AG08395 (cell line): ENCODE measurements around the gene PDE8A.
"Not testable (repeated sequence)": the region's sequence is repeated elsewhere in the genome, so short reads cannot be mapped to it uniquely, and the experiment has no call there.

Source experiments
- DNase-seq: peaks from one replicate; pipeline ENCODE4 v3.0.0; 2012; ENCODE audit warnings: mixed read lengths, low spot score

Gene PDE8A

DNA sequence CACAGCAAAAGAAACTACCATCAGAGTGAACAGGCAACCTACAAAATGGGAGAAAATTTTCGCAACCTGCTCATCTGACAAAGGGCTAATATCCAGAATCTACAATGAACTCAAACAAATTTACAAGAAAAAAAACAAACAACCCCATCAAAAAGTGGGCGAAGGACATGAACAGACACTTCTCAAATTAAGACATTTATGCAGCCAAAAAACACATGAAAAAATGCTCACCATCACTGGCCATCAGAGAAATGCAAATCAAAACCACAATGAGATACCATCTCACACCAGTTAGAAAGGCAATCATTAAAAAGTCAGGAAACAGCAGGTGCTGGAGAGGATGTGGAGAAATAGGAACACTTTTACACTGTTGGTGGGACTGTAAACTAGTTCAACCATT, 30.1 kb downstream of the PDE8A start:
- DNase-seq = not testable (repeated sequence)

DNA sequence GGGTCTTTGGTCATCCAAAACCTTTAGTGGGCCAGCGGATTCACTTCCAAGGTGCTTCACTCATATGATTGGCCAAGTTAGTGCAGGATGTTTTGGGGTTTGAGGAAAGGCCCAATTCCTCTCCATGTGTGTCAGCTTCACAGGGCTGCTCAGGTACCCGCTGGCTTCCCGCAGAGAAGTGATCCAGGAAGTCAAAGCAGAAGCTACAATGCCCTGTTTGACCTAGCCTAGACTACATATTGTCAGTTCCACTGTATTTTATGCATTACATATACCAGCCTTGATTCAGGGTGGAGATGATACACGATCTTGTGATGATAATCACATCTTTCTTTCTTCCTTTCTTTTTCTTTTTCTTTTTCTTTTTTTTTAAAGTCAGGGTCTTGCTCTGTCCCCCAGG, 32.1 kb downstream of the PDE8A start:
- DNase-seq = no peak

DNA sequence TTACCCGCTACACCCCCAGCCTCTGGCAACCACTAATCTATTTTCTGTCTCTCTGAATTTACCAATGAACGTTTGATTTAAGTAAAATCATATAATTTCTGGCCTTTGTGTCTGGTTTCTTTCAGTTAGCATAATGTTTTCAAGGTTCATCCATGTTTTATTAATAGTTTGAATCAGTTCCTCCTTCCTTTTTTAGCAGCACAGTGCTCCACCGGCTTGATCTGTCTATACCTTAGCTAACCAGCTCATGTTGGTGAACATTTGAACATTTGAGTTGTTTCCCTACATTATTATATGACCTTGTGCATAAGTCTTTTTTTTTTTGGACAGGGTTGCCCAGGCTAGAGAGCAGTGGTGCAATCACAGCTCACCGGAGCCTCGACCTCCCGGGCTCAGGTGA, 33.3 kb downstream of the PDE8A start:
- DNase-seq = no peak

DNA sequence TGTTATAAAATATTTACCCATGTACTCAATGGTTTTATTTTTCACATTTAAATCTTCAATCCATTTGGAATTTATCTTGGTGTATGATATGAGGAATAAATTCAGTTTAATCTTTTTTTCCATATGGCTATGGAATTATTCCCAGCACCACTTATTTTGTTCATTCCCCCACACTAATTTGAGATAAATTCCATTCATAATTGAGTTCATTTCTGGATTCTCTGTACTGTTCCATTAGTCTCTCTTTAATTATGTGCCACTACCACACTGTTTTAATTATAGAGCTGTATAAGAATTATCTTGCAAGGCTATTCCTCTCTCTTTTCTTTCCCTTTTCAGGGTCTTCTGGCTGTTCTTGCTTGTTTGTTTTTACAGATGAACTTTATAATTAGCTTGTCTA, 34.6 kb downstream of the PDE8A start:
- no peak for DNase-seq

DNA sequence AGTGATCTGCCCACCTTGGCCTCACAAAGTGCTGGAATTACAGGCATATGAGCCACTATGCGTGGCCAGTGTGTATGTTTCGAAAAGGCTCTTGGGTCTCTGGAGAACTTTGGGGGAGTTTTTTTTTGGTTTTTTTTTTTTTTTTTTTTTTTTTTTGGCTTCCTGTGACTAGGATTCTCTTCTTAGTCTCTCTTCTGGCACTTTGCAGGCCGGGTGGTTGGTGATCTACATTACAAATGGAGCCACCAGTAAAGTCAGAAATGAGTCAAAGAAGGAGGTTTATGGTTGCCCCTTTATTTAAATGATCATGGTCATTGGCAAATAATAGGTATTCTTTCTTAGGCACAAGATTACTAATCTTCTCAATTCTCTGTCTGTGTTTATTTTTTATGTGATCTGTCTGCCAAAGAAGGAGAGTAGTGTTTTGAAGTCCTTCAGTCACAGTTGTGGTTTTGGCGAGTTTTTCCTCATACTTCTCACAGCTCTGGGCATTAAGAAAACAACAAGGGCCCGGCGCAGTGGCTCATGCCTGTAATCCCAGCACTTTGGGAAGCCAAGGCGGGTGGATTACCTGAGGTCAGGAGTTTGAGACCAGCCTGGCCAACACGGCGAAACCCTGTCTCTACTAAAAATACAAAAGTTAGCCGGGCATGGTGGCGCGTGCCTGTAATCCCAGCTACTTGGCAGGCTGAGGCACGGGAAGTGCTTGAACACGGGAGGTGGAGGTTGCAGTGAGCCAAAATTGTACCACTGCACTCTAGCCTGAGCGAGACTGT, 38.3 kb downstream of the PDE8A start:
- DNase-seq = no peak

DNA sequence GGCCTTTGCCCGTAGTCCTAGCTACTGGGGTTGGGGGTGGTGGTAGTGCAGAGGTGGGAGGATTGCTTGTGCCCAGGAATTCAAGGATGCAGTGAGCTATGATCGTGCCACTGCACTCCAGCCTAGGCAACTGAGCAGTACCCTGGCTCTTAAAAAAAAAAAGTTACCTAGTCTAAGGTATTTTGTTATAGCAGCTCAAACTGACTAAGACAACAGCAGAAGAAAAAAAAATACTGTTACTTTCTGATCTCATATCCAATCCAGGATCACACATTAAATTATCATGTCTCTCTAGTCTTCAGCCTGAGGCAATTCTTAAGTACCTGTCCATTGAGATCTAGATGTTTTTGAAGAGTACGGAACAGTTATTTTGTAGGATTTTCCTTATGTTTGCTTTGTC, 39.8 kb downstream of the PDE8A start:
- no peak for DNase-seq

DNA sequence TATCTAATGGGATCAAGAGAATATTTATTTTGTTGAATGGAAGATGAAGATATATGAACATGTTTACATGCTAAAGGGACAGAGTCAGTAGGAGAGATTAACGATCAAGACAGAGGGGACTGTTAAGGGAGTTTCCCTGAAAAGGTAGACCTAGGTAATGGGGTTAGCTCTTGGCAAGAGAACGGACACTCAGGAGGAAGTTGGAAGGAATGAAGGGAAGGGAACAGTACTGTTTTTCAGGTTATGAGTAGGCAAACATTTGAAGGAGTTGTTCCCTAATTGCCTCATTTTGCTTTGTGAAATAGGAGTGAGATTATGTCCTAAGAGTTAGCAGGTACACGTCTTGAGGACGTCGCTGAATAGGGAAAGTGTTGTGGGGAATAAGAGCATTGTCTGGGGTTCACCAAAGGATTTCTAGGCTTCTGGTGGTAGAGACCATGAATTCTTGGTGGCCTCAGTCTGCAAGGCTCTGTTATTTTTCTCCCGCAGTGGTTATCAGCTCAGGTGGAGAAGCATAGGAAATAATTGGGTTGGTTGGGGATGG, 41.3 kb downstream of the PDE8A start:
- no peak for DNase-seq

DNA sequence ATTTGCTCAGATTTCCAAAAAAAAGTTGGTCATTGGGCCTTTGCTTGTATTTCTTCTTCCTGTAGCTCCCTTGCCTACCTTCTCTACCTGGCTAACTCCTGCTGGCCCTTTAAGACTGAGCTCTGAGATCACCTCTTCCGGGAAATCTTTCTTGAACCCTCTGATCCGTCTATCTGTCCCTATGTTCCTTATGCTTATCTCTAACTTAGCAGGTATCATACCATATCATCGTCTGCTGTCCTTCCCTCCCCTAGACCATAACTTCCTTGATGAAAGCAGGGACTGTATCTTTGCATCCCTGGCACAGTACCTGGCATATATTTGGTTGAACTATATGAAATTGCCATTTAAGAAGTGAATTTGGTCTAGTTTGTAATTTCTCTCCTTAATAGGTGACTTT, 42.3 kb downstream of the PDE8A start:
- no peak for DNase-seq

DNA sequence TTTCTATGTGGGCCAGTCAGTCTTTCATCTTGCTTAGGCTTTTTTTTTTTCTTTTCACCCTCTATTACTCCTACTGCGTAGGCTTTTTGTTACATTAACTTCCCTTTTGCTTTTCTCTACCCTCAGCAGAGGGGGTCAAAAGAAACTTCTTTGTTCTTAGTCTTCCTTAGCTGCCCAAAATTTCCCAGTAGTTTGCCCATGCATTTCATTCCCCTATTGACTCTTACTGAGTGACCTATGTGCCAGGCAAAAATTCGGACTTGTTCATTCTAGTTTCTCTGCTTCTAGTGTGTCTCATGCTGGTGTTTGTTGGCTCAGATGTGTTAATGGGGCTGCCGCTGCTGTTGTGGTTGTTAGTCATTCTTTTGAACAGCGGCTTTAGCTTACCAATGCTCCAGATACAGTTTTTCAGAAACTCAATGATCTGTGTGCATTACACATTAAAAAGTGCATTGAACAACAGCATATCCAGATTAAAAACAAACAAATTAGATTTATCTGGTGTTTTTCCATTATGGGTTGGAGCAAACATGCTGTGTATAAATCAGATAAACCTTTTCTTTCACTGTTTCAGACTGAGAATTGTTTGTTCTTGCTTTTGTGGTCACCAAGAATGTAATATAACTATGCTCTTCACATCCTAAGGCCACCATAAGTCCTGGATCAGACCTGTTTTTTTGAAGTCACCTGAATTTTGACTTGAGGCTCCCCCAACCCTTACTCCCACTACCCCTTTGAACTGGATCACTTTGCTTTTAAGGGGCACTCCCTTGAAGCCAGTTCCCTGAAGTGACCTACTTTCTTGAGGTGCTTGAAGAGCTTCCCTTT, 43.1 kb downstream of the PDE8A start:
- peak; percentile 81 for DNase-seq

DNA sequence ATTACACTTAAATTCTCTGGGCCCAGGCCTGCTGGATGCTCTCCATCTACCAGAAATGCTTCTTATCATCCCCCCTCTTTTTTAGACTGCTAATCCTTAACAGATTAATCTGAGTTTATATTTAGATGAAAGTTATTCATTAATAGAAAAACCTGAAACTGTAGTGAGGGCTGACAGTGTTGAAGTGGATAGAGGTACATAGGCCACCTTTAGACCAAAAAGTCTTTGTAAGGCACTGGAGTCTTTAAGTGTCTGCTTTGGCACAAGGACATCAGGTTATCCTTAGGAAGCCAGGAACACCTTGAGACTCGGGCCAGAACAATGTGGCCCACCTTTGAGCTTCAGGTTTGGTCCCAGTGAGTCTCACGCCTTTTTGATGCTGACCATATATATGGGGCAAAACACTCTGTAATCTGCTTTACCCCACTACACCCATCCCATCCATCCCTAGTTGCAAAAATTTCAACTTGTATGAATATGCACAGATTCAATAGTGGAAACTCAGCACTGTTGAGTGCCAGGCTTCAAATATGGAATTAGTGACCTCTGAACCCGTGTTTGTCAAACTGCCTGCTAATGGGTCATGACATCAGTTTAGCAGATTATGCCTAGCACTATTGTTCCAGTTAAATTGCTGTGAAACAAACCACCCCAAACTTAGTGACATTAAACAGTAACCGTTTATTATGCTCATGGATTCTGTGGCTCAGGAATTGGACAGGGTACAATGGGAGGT, 44.0 kb downstream of the PDE8A start:
- DNase-seq = no peak

DNA sequence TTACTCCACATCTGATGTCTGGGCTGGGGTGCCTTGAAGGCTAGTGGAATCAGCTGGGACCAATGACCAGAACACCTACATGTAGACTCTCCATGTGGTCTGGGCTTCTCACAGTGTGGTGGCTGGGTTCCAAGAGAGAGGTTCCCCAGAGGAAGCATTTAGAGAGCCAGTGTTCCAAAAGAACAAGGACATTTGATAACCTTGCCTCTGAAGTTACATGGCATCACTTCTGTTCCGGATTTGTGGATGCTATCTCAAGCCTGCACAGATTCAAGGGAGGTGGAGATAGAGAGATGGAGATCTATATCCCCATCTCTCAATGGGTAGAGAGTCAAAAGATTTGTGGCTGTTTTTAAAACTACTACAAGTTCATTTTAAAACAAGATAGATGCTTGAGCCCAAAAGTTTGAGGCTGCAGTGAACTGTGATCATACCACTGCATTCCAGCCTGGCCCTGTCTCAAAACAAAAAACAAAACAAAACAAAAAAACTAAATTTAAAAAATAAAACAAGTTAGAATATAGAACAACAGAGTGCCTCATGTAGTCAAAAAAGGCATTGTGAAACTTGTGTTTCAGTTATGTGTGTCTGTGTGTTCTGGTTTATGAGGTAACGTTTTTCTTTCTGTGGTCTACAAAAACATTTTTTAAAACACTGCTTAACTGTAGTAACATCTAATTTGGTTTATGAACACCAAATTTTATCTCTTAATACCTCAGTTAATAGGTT, 44.8 kb downstream of the PDE8A start:
- DNase-seq = no peak

DNA sequence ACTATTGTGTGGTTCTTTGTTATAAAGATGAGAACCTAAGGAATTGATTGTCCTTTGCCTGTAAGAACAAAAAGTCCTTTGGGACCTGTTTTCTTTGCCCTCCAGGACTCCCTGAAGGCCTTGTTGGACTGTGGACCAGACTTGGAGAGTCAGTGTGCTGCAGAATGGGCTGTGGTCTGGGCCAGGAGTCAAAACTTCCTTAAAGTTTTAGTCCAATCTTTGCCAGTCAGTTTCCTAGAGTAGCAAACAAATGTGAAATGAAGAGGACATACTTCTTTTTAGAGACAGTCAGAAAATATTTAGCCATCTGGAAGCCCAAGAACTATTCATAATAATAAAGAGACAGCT, 45.4 kb downstream of the PDE8A start:
- no peak for DNase-seq

DNA sequence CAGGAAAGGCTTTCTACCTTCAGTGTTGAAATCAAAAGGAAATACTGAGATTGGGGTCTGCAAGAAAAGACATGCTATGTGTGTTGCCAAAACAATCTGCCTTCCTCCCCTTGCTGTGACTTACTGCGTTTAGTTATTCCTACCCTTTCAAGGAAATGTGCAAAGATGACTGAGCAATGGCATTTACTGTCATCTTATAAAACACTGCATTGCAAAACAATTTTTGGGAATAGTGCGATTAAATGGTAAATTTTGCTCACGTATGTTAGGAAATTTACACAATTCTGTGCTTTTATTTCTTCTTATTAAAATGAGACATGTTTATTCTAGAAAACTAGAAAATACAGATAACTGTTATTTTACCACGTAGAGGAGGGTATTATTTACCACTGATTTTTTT, 45.8 kb downstream of the PDE8A start:
- no peak for DNase-seq

DNA sequence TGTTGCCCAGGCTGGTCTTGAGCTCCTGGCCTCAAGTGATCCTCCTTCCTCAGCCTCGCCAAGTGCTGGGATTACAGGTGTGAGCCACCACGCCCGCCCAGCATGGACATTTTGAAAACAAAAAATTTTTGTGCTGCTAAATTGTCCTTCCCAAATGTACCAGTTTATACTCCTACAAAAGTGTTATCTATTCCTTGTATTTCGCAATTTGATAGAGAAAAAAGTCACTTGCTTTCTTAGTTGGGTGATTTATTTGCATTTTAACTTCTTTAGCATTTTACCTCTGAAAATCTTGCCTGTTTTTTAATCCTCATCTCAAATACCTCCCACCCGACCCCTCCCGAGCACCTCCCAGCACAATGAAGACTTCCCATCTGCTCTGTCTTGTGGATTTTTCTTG, 46.8 kb downstream of the PDE8A start:
- no peak for DNase-seq

DNA sequence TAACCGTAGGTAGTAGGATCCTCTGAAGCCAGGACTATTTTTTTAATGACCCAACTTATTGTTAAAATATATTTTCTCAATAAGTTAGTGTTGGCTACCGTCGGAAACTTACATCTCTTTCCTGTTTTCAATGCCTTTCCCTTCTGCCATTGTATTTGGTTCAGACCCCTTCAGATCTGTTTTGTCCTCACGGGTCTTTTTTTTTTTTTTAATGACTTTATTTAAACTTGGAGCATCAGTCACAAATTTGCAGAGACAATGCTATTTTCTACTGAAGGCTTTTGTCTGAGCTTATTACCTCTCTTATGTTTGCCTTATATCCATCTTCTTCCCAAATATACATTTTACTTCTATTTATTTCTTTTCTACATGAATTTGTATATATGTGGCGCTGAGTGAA, 47.6 kb downstream of the PDE8A start:
- DNase-seq = no peak

DNA sequence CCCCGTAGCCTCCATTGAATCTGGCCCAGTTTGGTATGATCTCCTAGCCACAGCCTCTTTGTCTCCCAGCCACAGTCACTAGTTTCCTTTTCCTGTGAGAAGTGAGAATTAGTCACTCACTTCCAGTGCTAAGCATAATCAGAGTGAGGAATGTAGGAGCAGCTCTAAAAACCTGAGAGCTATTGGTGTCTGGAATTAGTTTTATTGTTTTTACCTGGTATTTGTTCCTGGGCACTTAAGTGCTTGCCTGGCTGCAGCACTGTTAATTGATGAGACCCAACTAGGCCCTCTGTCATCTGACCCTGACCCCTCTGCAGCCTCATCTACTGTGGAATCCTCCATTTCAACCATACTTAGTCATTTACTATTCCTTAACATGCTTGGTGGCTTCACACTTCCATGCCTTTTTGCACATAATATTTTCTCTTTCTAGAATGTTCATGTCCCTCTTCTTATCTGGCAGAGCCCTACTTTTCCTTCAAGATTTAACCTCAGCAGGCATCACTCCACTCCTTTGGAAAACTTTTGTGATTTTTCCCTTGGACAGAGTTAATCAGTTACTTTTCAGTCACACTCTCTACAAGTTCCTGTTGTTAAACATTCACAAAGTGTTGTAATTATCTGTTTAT, 48.8 kb downstream of the PDE8A start:
- DNase-seq = peak; percentile 48

DNA sequence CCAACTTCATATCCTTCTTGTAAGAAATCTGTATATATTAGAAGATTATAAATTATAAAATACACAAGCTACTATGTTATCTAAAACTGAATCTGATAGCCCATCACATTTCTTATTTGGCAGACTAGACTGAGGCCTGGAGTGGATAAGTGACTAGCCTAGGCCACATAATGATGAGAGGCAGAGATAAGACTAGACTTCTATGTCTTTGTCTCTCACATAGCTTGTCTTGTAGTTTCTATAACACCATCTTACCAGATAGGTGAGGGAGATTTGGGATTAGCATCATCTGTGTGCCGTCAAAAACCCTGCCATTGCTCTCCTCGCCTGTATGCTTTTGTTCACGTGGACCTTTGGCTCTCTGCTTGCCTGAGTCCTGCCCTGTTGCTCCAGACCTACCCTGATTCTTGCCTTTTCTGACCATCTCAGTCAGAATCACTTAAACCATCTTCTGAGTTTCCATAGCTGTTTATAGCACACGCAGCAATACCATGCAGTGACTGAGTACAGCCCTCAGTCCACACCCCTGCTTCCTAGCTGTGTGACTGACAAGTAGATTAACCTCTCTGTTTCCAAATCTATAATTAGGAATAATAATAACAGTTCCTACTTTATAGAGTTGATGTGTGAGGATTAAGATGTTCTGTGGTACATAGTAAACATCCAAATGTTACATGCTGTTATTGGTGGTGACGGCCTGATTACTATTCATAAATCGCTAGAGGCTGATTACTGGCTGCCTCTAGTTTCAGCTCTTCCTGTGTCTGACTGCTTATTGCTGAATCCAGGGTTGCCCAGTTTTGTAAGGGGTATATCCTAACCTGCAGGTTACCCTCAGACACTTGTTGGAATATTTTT, 49.7 kb downstream of the PDE8A start:
- DNase-seq = no peak

DNA sequence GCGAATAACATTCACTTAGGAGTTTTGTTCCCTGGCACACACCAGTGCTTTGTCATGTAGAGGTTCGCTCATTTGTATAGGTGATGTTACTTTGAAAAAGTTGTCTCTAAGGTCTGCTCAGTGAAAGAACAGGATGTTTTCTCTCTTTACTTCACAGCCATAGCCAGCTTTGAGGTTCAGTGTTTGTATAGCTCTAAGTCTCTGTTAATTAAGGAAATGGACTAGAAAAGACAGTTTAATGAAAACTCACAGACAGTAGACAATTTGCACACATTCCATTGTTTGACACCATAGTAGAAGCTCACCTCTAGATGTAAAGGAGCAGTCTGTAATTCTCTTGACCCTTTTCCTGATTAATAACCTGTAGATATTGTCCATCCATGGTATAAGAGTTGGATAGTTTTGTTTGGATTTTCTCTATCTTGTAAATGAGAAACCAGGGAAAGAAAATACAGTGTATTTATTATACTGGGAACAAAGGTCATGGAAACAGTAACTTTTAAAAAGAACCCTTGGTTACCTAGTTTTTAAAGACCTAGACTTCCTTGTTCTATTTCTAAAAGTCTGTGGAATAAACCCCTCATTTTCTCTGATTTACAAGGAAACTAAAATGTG, 50.4 kb downstream of the PDE8A start:
- no peak for DNase-seq

DNA sequence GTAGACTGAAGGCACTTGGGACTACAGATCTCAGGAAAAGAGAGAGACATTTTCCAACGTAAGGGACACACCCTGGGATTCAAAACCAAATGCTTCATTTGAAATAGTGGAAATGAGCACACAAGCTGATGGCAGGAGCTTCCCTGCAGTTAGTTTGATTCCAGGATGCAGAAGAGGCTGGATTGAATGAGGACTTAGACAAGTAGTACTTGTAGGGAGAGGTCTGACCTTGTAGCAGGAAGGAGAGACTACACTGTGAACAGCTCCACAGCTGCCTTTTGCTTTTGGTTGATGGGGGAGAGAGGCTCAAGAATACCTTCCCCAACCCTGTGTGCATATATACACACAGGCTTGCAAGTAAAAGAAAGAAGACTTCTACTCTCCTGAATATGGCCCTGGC, 51.5 kb downstream of the PDE8A start:
- no peak for DNase-seq

DNA sequence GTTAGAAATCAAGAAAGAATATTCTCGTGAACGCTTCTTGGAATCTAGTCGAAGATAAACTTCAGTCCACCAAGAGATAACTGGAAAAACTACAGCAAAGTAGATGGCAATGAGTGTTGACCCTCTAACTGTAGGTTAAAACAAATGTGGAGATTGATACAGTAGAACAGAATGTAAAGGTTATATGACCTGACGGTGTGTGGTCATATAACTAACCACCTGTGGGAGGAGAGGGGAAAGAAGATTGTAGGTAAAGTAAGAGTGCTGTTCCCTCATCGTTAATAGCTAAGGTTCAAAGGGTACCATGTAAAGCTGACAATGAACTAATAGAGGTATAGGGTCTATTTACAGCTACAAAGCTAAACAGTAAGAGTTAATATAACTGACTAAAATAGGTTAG, 52.6 kb downstream of the PDE8A start:
- no peak for DNase-seq
